Measurements from ENCODE around the gene TAF15.

TAF15 gene

DNA sequence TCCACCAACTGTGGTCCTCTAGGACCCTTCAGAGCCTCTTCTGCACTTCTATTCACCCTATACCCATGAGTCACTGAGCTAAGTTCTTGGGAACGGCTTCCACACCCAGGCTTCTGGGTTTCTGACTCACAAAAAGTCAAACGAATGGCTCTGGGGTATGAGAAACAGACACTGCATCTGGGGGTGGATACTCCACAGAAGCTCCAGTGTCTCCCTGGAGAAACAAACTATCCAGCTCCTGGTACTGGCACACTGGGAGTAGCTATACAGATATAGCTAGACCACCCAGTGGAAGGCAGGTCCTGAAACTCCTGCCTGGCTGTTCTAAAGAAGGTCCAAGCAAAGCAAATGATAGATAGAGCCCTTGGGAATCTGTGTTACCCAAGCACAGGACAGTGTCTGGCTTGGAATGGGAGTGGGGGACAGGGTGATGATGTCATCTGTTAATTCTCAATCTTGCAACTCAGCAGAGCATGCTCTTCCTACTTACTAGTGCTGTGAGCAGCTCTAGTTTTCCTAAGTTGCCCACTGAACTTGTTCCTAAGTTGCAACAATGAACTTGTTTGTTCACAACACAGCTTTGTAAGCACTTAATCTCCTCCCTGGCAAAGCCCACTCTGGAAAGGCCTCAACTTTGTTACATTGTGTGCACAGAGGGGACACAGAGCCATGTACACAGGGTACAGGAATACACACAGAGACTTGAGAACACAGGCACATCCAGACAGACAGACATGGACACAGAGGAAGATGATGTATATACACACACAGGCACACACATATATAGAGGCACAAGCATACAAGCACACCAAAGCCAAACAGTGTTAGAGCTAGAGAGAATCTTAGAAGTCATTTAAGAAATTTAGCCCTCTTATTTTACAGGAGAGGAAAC, 20.6 kb upstream of the TAF15 start:
- no peak for DNase-seq (ENCODE audit: low spot score)

DNA sequence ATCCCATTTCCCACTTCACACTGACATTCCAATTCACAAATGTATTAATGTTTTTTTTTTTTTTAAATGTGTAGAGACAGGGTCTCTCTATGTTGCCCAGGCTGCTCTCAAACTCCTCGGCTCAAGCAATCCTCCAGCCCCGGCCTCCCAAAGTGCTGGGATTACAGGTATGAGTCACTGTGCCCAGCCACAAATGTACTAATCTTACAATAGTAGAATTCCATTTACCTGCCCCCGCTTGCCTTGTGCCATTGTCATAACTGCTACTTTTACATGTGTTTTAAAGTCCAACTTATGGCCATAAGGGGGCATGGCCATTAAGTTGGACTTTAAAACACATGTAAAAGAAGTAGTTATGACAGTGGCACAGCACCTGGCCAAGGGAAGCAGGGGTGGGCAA, 18.4 kb upstream of the TAF15 start:
- no peak for DNase-seq (ENCODE audit: low spot score)

DNA sequence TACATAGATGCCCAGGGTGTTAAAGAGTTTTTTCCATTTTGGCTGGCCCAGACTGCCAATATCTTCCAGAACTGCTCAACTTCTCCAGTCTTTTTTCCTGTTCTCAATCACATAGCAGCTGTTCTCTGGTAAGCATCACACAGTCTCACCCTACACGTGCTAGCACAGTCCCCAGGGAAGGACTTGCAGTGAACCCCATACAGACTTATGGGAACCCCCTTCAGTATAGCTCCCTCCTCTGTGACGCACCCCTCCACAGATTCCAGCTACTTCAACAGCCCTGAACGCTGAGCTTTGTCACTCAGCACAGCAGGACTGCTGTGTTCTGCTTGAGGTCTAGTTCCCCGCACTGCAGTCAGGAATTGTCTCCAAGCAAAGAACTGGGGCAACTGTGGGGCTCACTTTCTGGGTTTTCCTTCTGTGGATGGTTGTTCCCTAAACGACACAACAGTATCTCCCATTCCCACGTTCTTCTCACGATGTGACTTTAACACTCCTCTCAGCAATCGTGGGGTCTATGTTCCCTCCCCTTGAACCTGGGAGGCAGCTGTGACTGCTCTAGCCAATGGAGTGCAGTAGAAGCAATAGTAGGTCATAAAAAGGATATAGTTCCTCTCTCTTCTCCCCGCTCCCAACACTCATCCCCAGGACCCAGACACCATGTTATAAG, 17.5 kb upstream of the TAF15 start:
- no peak for DNase-seq (ENCODE audit: low spot score)

DNA sequence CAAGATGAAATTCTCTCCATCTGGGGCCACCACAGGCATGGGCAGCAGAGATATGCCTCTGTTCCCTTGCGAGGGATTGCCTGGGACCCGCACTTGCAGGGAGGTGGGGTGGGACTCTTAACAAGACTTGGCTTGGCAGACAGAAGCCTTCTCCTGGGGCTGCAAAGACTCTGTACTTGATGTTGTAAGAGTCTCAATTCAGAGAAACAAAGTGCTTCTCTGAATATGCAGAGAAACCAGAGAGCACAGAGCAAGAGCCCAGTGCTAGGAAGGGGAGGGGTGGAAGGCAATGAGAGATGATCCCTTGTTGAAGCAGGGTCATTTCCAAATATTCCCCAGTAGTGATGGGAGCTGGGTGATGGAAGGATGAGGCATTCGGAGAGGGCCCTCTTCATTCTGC, 16.0 kb upstream of the TAF15 start:
- no peak for DNase-seq (ENCODE audit: low spot score)

DNA sequence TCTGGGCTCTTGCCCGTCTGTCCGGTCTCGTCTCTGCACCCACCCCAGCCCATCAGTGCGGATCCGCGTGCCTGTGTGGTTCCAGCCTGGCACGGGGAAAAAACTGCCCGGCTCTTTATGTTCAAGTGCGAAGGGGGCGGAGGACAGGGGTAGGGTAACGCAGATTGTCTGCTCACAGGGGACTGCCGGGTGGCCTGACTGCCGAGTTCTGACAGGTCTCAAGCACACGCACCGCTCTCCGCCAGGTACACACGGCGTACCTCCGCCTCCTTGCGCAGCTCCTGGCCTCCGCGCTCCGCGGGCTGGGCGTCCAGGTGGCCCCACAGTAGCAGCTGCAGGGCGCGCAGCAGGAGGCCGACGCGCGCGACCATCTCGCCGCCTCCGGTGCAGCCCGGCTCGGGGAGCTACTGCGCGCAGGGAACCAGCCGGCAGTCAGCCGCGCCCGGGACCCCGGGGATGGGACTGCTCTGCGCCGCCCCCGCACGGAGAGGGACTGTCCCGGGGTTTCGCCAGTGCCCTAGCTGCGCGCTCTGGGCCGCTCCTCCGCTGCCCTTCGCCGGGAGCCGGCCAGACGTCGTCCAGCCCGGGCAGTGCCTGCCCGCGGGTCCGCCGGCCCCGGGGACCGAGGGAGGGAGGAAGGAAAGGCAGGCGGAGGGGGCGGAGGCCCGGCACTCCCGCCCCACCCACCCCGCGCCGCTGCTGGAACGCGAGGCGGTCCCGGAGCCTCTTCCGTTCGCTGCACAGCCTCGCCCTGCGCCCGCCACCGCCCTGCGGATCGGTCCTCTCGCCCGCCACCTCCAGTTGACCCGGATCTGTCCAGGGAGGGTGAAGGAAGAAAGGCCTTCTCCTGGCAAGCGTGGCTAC, 14.0 kb upstream of the TAF15 start, which contains the start of gene MMP28:
Gene MMP28, minus strand, starts transcription at position 635 of the 864 bp plus-strand sequence. Its CDS starts 264 bp downstream, at position 371.
- DNase-seq (ENCODE audit: low spot score), result no peak

DNA sequence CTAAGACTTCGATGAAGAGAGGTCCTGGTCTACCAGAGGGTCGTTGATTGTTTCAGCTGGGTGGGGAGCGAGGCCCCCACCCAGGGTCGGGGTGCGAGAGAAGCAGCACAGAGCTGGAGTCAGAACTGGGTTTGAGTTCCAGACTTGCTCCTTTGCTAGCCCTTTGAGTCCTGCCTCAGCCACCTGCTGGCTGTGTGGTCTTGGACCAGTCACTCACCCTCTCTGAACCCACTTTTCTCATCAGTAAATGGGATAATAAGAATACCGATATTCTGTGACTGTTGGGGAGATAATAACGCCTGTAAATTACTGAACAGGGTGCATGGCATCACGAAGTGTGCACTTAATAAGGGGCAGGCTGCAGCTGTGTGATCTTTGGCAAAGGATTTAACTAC, 13.4 kb upstream of the TAF15 start:
- no peak for DNase-seq (ENCODE audit: low spot score)

DNA sequence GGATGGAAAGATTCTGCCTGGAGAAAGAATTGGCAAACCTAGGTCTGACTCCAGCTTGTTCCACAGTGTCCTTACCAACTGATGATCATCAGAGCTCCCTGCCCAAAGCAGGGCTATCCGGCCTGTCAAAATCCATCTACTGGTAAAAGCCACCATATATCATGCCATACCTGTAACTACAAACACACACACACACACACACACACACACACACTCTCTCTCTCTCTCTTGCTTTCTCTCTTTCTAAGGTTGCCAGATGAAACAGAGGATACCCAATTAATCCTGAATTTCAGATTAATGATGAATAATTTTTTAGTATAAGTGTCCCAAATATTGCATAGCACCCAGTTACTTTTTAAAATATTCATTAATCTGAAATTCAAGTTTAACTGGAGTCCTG, 12.3 kb upstream of the TAF15 start:
- no peak for DNase-seq (ENCODE audit: low spot score)

DNA sequence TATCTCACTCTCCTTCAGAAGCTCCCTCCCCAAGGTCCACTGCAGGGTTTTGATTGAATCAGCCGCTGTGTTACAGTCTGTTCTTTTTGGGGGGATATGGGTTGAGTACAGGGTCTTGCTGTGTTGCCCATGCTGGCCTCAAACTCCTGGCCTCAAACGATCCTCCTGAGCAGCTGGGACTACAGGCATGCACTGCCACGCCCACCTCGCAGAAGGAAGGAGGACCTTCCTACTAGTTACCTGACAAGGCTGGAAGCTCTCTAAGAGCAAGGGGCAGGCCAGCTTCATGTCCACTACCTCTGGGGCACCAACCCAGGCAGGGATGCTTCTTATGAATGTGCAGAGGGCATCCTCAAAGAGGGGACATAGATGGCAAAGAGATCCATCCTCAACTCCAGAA, 11.9 kb upstream of the TAF15 start:
- no peak for DNase-seq (ENCODE audit: low spot score)

DNA sequence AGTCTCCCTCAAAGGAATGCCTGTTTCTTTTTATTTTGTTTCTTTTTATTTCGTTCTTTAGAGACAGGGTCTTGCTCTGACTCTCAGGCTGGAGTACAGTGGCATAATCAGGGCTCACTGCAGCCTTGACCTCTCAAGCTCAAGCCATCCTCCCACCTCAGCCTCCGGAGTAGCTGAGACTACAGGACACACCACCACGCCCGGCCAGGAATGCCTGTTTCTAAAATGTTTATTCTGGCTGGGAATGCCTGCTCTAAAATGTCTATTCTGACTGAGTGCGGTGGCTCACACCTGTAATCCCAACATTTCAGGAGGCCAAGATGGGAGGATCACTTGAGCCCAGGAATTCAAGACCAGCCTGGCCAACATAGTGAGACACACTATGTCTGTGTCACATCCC, 11.4 kb upstream of the TAF15 start:
- no peak for DNase-seq (ENCODE audit: low spot score)

DNA sequence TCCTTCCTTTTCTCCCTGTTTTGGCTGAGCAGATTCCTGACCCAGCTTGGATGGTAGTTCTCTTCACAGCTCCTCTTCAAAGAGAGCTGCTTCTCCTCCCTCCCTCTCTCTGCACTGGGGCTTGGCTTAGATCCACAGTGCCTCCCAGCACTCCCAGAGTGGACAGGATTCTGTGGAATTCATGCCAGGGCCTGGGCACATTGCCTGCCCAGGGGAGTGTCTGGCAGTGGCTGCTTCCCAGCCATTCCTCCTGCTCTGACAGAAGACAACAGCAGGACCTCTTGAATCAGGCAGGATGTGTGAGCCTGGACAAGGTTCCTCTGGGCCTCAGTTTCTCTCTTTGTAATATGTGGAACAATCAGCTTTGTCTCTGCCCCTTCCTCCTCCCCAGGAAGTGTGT, 9.3 kb upstream of the TAF15 start:
- peak; percentile 72 for DNase-seq (ENCODE audit: low spot score)

DNA sequence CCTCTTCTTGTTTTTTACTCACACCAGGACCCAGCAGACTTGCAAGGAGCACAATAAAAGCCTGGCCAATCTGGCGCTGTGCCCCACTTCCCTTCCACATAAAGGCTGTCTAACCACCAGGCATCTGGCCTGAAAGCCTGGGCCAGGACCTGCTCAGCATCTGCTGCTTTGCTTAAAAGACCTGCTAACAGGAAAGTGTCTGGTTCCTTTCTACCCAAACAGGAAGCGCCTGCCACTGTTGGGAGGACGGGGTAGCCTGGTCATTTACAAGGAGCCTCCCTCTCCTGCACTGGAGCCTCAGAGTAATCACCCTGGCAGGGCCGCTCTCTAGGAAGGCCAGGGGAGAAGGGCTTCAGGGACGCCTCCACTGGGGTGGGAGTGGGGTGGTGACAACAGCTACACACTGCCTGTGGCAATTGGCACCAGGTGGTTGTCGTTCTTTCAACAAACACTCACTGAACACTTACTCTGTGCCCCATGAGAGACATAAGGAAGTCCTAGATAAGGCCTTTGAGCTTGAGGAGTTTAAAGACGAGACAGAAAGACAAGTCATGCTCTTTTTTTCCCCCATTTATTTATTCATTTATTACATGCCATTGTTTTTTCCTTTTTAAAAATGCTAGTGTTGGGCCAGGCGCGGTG, 7.6 kb upstream of the TAF15 start:
- DNase-seq (ENCODE audit: low spot score), result peak; percentile 86

DNA sequence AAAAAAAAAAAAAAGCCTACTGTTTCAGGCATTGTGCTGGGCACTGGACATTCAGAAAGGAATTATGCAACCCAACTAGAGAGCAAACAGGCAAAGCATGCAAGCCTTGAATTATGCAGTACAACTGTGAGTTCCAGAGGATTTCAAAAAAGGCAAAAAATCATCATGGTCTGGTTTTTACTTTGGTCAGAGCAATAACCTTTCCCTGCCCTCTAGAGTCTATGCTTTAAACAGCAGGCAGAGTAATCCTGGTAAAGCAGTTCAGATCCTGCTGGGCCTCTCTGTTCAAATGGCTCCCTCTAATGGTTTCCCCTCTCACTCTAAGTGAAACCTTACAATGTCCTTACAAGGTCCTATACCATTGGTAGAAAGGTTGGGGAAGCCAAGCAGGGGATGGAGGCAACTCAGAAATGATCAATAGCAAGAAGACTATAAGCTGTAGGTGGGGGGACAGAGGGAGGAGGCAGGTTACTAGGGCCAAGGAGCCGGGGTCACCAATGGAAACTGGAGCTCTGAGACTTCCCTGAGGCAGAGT, 4.6 kb upstream of the TAF15 start:
- peak; percentile 93 for DNase-seq (ENCODE audit: low spot score)

DNA sequence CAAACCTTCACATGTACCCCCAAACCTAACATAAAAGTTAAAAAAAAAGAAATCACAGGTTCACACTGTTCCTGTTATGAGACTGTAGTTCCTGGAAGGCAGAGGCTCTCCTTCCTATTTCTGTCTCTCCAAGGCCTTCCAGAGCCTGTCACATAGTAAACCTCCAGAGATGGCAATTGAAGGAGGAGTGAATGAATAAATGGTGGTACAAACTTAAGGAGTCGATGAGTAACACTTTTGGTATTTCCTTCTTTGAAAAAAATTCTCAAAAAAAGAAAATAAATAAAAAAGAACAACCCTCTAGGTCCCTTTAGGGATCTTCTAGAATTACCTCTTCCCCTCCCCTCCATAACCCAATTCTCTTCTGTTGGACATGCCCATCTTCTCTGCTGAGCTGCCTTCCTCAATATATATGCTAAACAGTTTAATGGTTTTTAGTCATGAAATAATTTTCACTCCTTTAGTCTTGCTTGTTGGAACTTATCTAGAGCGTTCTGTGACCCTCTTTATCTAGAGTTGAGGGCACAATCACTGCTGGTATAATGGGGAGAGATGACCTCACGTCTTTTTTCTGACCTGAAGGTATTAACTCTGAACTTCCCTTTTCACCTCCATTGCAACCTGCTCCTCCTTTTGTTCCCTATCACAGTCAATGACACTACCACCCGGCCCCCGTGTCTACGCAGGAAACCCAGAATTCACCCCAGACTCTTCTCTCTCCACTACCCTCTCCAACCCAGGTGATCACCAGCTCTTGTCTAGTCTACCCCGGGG, 1.7 kb upstream of the TAF15 start:
- no peak for DNase-seq (ENCODE audit: low spot score)

DNA sequence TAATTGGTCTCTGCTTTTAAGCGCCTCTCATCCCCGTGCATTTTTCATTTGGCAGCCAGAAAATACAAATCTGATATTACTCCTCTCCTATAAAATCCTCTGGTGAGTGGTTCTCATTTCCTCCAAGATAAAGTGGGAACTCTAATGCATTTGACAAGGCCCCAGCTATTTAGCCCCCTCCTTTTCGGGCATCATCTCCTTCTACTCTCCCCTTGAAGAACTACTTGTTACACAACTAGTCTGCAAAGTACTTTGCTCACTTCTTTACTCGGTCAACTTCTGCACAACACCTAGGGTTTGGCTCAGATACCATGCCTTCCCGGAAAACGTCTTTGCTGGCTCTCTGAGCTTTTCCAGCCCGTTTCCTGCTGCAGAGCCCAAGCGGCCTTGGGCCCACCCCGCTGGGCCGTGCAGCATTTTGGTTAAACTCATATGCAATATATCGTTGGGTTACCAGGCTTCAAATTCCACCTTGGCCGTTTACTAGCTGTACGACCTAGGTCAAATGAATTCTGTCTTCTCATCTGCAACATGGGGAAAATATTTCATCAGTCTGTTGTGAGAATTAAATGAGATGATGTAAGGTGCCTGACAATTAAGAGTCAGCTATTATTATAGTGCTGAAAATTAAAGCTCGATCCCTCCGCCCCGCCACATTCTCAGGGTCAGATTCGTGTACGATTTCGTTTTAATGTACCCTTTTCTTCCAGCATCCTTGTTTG, 883 bp upstream of the TAF15 start:
- no peak for DNase-seq (ENCODE audit: low spot score)

DNA sequence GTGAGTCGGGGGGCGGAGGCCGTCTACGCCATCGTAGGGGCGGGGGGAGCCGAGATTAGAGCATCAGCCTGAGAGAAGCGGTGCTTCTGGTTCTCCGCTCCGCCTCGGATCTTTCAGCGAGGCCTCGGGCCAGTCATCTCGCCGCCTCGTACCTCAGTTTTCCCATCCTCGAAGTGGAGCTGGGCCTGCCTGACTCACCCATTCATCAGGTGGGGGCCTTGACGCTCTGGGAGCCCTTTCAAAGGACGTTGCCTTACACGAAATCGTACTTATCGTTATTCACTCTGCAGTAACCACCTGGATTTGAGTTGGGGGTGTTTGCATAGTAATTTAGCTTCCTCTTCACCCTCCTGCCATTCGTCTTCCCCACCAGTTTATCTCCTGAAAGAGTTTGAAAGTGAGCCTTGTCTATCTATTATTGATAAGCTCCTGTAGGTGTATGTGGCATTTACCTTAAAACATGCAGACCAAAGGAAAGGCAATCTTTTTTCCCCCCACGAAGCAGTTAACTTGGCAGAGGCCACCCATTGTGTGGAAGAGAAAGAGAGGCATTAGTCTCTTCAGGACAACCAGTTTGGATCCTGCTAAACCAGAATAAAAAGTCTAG, 674 bp downstream of the TAF15 start:
- no peak for DNase-seq (ENCODE audit: low spot score)

DNA sequence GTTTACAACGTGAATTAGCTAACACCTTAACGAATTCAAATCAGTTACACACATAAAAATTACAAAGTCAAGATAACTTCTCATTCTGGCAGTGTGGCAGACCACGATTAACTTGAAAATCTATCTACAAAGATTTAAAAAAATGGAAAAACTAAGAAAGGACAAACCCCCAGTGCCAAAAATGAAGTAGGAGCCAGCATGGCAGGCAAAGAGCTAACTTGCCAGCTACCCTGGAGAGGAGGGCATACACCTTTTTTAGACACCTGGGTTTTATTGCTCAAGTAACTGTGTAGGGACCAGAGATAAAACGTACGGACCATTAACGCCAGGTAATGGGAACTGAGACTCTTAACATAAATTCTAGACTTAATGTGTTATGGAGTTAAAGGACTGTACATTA, 2.5 kb downstream of the TAF15 start:
- DNase-seq (ENCODE audit: low spot score), result no peak

DNA sequence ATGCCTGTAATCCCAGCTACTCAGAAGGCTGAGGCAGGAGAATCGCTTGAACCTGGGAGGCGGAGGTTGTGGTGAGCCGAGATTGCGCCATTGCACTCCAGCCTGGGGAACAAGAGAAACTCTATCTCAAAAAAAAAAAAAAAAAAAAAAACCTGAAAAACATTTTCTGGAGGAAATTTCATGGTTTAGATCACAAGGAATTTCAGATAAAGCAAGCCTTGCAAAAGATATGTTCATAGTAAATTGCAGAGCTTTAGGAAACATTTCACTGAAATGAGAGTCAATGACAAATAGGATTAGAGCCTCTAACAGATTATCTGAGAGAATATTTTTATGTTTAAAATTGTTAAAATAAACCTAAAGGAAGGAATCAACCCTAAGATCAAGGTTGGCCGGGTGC, 3.2 kb downstream of the TAF15 start:
- no peak for DNase-seq (ENCODE audit: low spot score)

DNA sequence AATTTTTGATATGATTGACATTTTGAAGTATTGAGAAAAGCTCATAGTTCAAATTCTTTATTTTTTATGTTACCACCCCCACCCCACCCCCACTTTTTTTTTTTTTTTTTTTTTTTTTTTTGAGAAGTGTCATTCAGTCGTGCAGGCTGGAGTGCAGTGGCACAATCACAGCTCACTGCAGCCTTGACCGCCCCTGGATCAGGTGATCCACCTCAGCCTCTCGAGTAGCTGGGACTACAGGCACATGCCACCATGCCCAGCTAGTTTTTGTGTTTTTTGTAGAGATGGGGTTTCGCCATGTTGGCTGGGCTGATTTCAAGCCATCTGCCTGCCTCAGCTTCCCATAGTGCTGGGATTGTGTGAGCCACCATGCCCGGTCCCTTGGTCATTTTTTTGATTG, 7.4 kb downstream of the TAF15 start:
- no peak for DNase-seq (ENCODE audit: low spot score)

DNA sequence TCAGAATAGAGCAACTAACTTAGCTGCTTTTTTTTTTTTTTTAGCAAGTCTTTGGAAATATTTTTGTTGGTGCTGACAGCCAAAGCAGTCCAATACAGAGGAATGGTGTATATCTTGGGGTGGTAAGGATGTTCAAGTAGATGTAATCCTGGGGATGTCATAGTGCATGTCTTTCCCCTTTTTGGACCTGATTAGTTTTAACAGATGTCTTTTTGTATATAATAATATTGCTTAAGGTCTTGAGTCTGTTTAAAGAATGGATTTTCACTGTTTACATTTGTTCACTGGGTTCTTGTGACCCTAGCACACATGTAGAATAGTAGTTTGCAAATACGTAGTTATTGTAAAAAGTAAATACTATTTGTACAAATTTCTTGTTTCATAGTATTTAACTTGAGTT, 7.9 kb downstream of the TAF15 start:
- DNase-seq (ENCODE audit: low spot score), result no peak

DNA sequence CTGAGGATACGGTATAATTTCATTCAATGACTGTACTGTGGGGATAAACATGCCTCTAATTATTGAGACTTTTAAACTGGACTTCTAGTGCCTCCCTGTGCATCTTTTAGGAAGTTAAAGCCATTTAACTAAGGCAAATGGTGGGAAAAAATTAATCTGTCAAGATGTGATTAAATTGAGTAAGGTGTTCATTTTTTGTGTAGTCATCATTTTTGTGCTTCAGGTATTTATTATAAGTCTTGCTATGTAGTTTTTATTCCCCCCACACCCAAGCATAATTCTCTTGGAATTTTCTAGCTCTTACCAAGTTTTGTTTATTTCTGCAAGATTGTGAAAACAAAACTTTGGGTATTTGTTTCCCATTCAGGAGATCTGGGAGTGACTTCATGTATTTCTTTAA, 10.2 kb downstream of the TAF15 start:
- no peak for DNase-seq (ENCODE audit: low spot score)
